H1 (cell line): ENCODE data around the gene OPCML.

Experiments used
- CBX5 ChIP-seq: fragments of 300-800, 300-1000 bp; sonication (generic); IDR thresholded peaks from 2 replicates; pipeline ENCODE4 v1.7.1; 2016; ENCODE audit warnings: antibody characterized with exemption, low read length, low read depth
- CHD1 ChIP-seq: IDR thresholded peaks from 2 replicates; pipeline ENCODE4 v1.6.1; 2012; ENCODE audit warnings: low read depth, low read length, improper control_type of control experiment
- CREB1 ChIP-seq: IDR thresholded peaks from 2 replicates; pipeline ENCODE4 v1.6.1; 2012; ENCODE audit warnings: inconsistent platforms
- EP300 ChIP-seq, 2 experiments: IDR thresholded peaks; 1 replicate in 1 of 2; 2 replicates in 1 of 2; pipeline ENCODE4 v1.6.1; 2011 to 2012; ENCODE audit warnings: low read depth in 2 of 2, low read length in 2 of 2, mild to moderate bottlenecking in 2 of 2, borderline replicate concordance in 1 of 2, inconsistent platforms in 1 of 2, moderate library complexity in 1 of 2
- NRF1 ChIP-seq: IDR thresholded peaks from 2 replicates; pipeline ENCODE4 v1.6.1; 2011; ENCODE audit warnings: mild to moderate bottlenecking, low read depth, low read length, improper control_type of control experiment
- POLR2AphosphoS5 ChIP-seq: IDR thresholded peaks from 2 replicates; pipeline ENCODE4 v1.6.1; 2011; ENCODE audit warnings: low read depth, low read length
- SUZ12 ChIP-seq: fragments of 200-600 bp; sonication (generic); IDR thresholded peaks from 2 replicates; pipeline ENCODE4 v1.6.1; 2012; ENCODE audit warnings: mild to moderate bottlenecking, inconsistent platforms, low read length, moderate library complexity, mixed read lengths
- TAF1 ChIP-seq: IDR thresholded peaks from 2 replicates; pipeline ENCODE4 v1.6.1; 2011; ENCODE audit warnings: mild to moderate bottlenecking, low read depth, low read length
- TF ChIP-seq, protein P1 (sequence below), 3 experiments: IDR thresholded peaks; 1 replicate in 2 of 3; 2 replicates in 1 of 3; pipeline versions ENCODE4 v1.5.1 to v1.6.1; 2011; ENCODE audit warnings: low read length in 3 of 3, mild to moderate bottlenecking in 3 of 3, inconsistent platforms in 2 of 3, low read depth in 1 of 3, moderate library complexity in 1 of 3; ENCODE audit not compliant: insufficient read depth in 1 of 3; ENCODE audit errors: control extremely low read depth in 1 of 3
- TF ChIP-seq, protein P2 (sequence below): IDR thresholded peaks from 2 replicates; pipeline ENCODE4 v1.6.1; 2012; ENCODE audit warnings: inconsistent platforms

DNA sequence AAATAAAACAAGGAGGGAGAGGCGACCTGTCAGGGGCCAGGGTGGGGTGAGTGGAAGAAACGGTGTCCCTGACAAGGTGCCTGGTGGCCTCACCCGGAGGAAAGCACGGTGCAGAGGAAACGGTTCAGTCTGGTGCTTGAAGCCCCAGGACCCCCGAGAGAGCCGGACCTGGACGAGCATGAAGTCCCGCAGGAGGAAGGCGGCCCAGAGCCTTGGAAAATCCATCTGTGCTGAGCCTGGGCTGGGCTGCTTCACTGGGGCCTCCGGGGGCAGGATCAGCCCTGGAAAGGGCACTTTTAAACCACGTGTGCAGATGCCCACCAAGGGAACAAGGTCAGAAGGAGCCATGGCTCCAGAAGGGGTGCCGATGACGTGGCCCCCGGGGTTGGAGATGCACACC lies 467.3 kb downstream of the OPCML start:
- no peak for TF ChIP-seq CREB1
- no peak for TF ChIP-seq NRF1
- no peak for TF ChIP-seq POLR2AphosphoS5
- TF ChIP-seq, protein P1, sequence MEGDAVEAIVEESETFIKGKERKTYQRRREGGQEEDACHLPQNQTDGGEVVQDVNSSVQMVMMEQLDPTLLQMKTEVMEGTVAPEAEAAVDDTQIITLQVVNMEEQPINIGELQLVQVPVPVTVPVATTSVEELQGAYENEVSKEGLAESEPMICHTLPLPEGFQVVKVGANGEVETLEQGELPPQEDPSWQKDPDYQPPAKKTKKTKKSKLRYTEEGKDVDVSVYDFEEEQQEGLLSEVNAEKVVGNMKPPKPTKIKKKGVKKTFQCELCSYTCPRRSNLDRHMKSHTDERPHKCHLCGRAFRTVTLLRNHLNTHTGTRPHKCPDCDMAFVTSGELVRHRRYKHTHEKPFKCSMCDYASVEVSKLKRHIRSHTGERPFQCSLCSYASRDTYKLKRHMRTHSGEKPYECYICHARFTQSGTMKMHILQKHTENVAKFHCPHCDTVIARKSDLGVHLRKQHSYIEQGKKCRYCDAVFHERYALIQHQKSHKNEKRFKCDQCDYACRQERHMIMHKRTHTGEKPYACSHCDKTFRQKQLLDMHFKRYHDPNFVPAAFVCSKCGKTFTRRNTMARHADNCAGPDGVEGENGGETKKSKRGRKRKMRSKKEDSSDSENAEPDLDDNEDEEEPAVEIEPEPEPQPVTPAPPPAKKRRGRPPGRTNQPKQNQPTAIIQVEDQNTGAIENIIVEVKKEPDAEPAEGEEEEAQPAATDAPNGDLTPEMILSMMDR (IDR thresholded peaks at IDR 0.05; ENCODE audit: control extremely low read depth in 1 of 3, insufficient read depth in 1 of 3, low read depth in 1 of 3, low read length in 3 of 3), result no peak
- TF ChIP-seq EP300 (IDR thresholded peaks at IDR 0.05; ENCODE audit: borderline replicate concordance in 1 of 2, low read depth in 2 of 2, low read length in 2 of 2), result no peak
- TF ChIP-seq SUZ12, result no peak
- TF ChIP-seq, protein P2, sequence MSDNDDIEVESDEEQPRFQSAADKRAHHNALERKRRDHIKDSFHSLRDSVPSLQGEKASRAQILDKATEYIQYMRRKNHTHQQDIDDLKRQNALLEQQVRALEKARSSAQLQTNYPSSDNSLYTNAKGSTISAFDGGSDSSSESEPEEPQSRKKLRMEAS, result no peak
- TF ChIP-seq CHD1, result no peak
- TF ChIP-seq TAF1, result no peak
- TF ChIP-seq CBX5, result no peak
